Spleen (tissue), 7 donors: Measurements from ENCODE around the gene TAS2R13.

Experiments used
- CTCF ChIP-seq, 11 experiments: fragments of 200-600 bp in 7 of 11; fragments of 450-650 bp in 4 of 11; sonication (generic) in 4 of 11; IDR thresholded peaks in 8 of 11; conservative IDR thresholded peaks in 3 of 11; 1 replicate in 7 of 11; 2 replicates in 4 of 11; pipeline versions ENCODE4 v1.4.0 to v1.8.0; 2016 to 2021; ENCODE audit warnings: antibody characterized with exemption in 11 of 11, inconsistent platforms in 4 of 11, mild to moderate bottlenecking in 1 of 11
- POLR2AphosphoS5 ChIP-seq, 3 donors: sonication (generic); formaldehyde crosslinking; IDR thresholded peaks; one replicate each; pipeline ENCODE4 v1.5.1; 2017; ENCODE audit warnings: antibody characterized with exemption in 3 of 3
- donor health status: DM: no; HTN: no; CAD: no; lungs with moderate emphysema.
- donor health status: DM: no; HTN: no; CAD: no.
- donor health status: DM: no; HTN: no; CAD: no.

DNA sequence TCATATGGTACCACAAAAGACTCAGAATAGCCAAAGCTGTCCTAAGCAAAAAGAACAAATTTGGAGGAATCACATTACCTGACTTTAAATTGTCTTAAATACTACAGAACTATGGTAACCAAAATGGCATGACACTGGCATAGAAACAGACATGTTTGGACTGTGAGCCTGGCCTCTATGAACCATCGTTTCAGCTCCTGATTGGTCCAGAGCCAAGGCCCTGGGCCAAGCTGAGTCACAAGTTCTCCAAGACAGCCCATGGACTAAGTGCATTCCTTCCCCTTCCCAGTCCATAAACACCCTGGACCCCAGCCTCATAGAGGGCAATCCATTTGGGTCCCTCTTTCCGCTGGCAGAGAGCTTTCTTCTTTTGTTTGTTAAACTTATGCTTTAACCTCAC, 48.0 kb downstream of the TAS2R13 start:
- TF ChIP-seq CTCF (IDR thresholded peaks at IDR 0.05 in 8 of 11, conservative IDR thresholded peaks at IDR 0.05 in 3 of 11) (no peak), POLR2AphosphoS5 (IDR thresholded peaks at IDR 0.05) (no peak)
